B cell (primary cell): ENCODE measurements around the gene SCAF11. TPM values are rescaled to one million over a fixed set of nuclear protein-coding genes. Genes with fewer than 3 reads are reported as not detected.

Experiments used
- ATAC-seq: fragments of 200-7000 bp; cut with Tn5 transposase; one replicate; pipeline ENCODE4 v1.10.0; 2021; ENCODE audit warnings: low read depth, mild to moderate bottlenecking, moderate number of reproducible peaks, moderate library complexity
- CTCF ChIA-PET: fragments of 350-600 bp; sonication (Branson Sonifier 250); formaldehyde crosslinking; loops from one replicate; lab custom pipeline; 2021; ENCODE audit warnings: antibody characterized with exemption, inconsistent platforms; lab: Charles Lee
- POLR2A ChIA-PET: fragments of 350-600 bp; sonication (Branson Sonifier 250); formaldehyde crosslinking; loops from one replicate; lab custom pipeline; 2021; ENCODE audit warnings: antibody characterized with exemption; lab: Charles Lee
- DNase-seq: peaks from one replicate; pipeline ENCODE4 v3.0.0; 2013
- H2AFZ ChIP-seq: 2 replicates; pipeline ENCODE4 v1.6.1; 2012; ENCODE audit warnings: mild to moderate bottlenecking, low read depth, low read length; ENCODE audit not compliant: insufficient read depth, poor library complexity, severe bottlenecking
- H3K27ac ChIP-seq, 2 donors: 1 replicate in 1 of 2; 2 replicates in 1 of 2; pipeline ENCODE4 v1.5.1; 2012 to 2013; ENCODE audit warnings: low read length in 2 of 2, mild to moderate bottlenecking in 2 of 2, moderate library complexity in 1 of 2
- H3K27me3 ChIP-seq, 4 experiments: fragments of 200-600 bp in 1 of 4; sonication (generic) in 1 of 4; replicated peaks in 1 of 4; 1 replicate in 2 of 4; 2 replicates in 2 of 4; pipeline versions ENCODE4 v1.6.1 to v1.7.0; 2013 to 2016; ENCODE audit warnings: low read length in 3 of 4, mild to moderate bottlenecking in 2 of 4, mixed read lengths in 1 of 4, moderate library complexity in 1 of 4; ENCODE audit not compliant: insufficient read depth in 4 of 4, control insufficient read depth in 3 of 4; ENCODE audit errors: control extremely low read depth in 1 of 4
- H3K36me3 ChIP-seq, 2 experiments: replicated peaks in 1 of 2; 1 replicate in 1 of 2; 2 replicates in 1 of 2; pipeline versions ENCODE4 v1.6.1 to v1.7.1; 2013; ENCODE audit warnings: low read length in 1 of 2; ENCODE audit not compliant: insufficient read depth in 2 of 2, control insufficient read depth in 1 of 2; ENCODE audit errors: control extremely low read depth in 1 of 2, extremely low read depth in 1 of 2
- H3K4me1 ChIP-seq, 2 donors: fragments of 200-600 bp in 1 of 2; sonication (generic) in 1 of 2; 1 replicate in 1 of 2; 2 replicates in 1 of 2; pipeline versions ENCODE4 v1.5.1 to v1.6.1; 2013 to 2017; ENCODE audit warnings: low read length in 2 of 2; ENCODE audit not compliant: control insufficient read depth in 2 of 2, insufficient read depth in 2 of 2
- H3K4me2 ChIP-seq: replicated peaks from 2 replicates; pipeline ENCODE3; 2012; ENCODE audit warnings: mild to moderate bottlenecking, low read depth, low read length; ENCODE audit not compliant: poor library complexity, severe bottlenecking
- H3K4me3 ChIP-seq, 5 experiments: fragments of 200-600 bp in 1 of 5; sonication (generic) in 1 of 5; 1 replicate in 3 of 5; 2 replicates in 2 of 5; pipeline versions ENCODE4 v1.5.1 to v1.7.0; 2011 to 2016; ENCODE audit warnings: low read length in 4 of 5, mild to moderate bottlenecking in 4 of 5, low read depth in 2 of 5, control low read depth in 1 of 5, moderate library complexity in 1 of 5; ENCODE audit not compliant: insufficient read depth in 1 of 5; ENCODE audit errors: control extremely low read depth in 1 of 5, extremely low read depth in 1 of 5
- H3K79me2 ChIP-seq: fragments of 200-600 bp; sonication (generic); one replicate; pipeline ENCODE4 v1.6.0; 2016; ENCODE audit warnings: low read length; ENCODE audit not compliant: control insufficient read depth, insufficient read depth
- H3K9ac ChIP-seq: fragments of 200-600 bp; sonication (generic); 2 replicates; pipeline ENCODE4 v1.6.1; 2017; ENCODE audit warnings: mild to moderate bottlenecking, low read length, moderate library complexity
- H3K9me3 ChIP-seq, 3 donors: one replicate each; pipeline versions ENCODE4 v1.6.1 to v1.7.1; 2013; ENCODE audit warnings: low read length in 2 of 3; ENCODE audit not compliant: control insufficient read depth in 2 of 3, insufficient read depth in 1 of 3; ENCODE audit errors: control extremely low read depth in 1 of 3
- H4K20me1 ChIP-seq: 2 replicates; pipeline ENCODE4 v1.6.0; 2012; ENCODE audit warnings: mild to moderate bottlenecking, low read length; ENCODE audit not compliant: insufficient read depth, control insufficient read depth, poor library complexity, severe bottlenecking
- H3K27ac Mint-ChIP-seq: one replicate; pipeline ENCODE4 v1.8.0; 2021; ENCODE audit warnings: mixed read lengths
- H3K27me3 Mint-ChIP-seq: one replicate; pipeline ENCODE4 v1.8.0; 2021; ENCODE audit warnings: mixed read lengths
- H3K4me1 Mint-ChIP-seq: one replicate; pipeline ENCODE4 v1.8.0; 2021; ENCODE audit warnings: mixed read lengths
- H3K4me3 Mint-ChIP-seq: one replicate; pipeline ENCODE4 v1.8.0; 2021; ENCODE audit warnings: mixed read lengths
- H3K9me3 Mint-ChIP-seq: one replicate; pipeline ENCODE4 v1.8.0; 2022; ENCODE audit warnings: mixed read lengths; ENCODE audit not compliant: insufficient read depth
- EZH2 ChIP-seq: IDR thresholded peaks from 2 replicates; pipeline ENCODE4 v1.6.1; 2012; ENCODE audit warnings: borderline replicate concordance, low read depth, mild to moderate bottlenecking, moderate library complexity, low read length; ENCODE audit not compliant: insufficient read depth, poor library complexity, severe bottlenecking
- WGBS: methylation state at CpG from one replicate; pipeline ENCODE4 v1.1.5; 2013; ENCODE audit warnings: missing lambda C conversion rate; ENCODE audit not compliant: insufficient coverage; 5-methylcytosine and 5-hydroxymethylcytosine counted together
- intact Hi-C: fragments of 100-400 bp; cut with micrococcal nuclease; formaldehyde crosslinking; loops from one replicate; pipeline ENCODE4 v1.10.0; 2022
- polyA plus RNA-seq: library from polyadenylated mRNA; depleted of rRNA; stranded (reverse); fragments of >200 nt; gene quantifications from 2 replicates; pipeline ENCODE4 v1.2.3, GENCODE V29; 2012
- total RNA-seq, 2 donors: library from RNA; stranded (reverse); fragments of 120-200 nt in 1 of 2; gene quantifications; 1 replicate in 1 of 2; 2 replicates in 1 of 2; pipeline versions ENCODE4 v1.2.3 to v1.2.4, GENCODE V29; 2013 to 2022
- TF ChIP-seq, protein P1 (sequence below): fragments of 200-600 bp; IDR thresholded peaks from one replicate; pipeline ENCODE4 v1.8.0; 2022; ENCODE audit warnings: antibody characterized with exemption, mild to moderate bottlenecking

Gene SCAF11
- total and polyA plus RNA-seq, 2 donors (not counting 1 experiment from before 2014, with no cell fraction given), result 76.1 to 247 TPM

DNA sequence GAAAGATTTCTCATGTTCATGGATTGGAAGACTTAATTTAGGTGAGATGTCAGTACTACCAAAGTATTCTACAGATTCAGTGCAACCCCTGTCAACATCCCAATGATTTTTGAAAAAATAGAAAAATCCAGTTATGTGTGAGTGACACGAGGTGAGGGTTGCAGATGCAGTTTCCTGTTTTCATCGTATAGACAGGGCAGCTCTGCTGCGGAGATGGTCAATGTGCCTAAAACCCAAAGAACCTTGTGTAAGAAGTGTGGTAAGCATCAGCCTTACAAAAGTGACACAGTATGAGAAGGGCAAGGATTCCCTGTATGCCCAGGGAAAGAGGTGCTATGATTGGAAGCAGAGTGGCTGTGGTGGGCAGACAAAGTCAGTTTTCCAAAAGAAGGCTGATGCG lies 94.4 kb downstream of the SCAF11 start:
- no peak overlapping the region for H3K27ac ChIP-seq
- H4K20me1 ChIP-seq, result no peaks in the 10 kb centered on the region
- H2AFZ ChIP-seq, result no peak overlapping the region
- H3K4me2 ChIP-seq, result no peak overlapping the region
- peaks cover 4% of the 10 kb centered on the region for H3K9me3 Mint-ChIP-seq
- H3K36me3 ChIP-seq, result peaks cover 13 to 40% of the 10 kb centered on the region in 2 experiments
- H3K79me2 ChIP-seq, result no peaks in the 10 kb centered on the region
- no peaks in the 10 kb centered on the region for H3K27me3 ChIP-seq
- WGBS, result 97% methylated on average over 3 of the region's 4 CpGs
- no peaks in the 10 kb centered on the region for H3K27me3 Mint-ChIP-seq
- ChIA-PET POLR2A (no interaction called here), CTCF (no interaction called here)
- TF ChIP-seq, protein P1, sequence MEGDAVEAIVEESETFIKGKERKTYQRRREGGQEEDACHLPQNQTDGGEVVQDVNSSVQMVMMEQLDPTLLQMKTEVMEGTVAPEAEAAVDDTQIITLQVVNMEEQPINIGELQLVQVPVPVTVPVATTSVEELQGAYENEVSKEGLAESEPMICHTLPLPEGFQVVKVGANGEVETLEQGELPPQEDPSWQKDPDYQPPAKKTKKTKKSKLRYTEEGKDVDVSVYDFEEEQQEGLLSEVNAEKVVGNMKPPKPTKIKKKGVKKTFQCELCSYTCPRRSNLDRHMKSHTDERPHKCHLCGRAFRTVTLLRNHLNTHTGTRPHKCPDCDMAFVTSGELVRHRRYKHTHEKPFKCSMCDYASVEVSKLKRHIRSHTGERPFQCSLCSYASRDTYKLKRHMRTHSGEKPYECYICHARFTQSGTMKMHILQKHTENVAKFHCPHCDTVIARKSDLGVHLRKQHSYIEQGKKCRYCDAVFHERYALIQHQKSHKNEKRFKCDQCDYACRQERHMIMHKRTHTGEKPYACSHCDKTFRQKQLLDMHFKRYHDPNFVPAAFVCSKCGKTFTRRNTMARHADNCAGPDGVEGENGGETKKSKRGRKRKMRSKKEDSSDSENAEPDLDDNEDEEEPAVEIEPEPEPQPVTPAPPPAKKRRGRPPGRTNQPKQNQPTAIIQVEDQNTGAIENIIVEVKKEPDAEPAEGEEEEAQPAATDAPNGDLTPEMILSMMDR, result no peak
- no peak for TF ChIP-seq EZH2
- no peak for ATAC-seq
- intact Hi-C loops, result loop anchor here (10.0 kb wide), 1 partner anchor 351 kb away; no protein-coding TSS in a partner anchor
- H3K9me3 ChIP-seq, result peaks cover 0 to 9% (median 1%) of the 10 kb centered on the region in 3 donors
- peaks cover 1% of the 10 kb centered on the region for H3K4me1 Mint-ChIP-seq
- H3K27ac Mint-ChIP-seq, result no peak overlapping the region
- H3K4me3 ChIP-seq, result no peak overlapping the region
- no peak overlapping the region for H3K4me3 Mint-ChIP-seq
- no peaks in the 10 kb centered on the region for H3K4me1 ChIP-seq
- DNase-seq, result no peak
- no peak overlapping the region for H3K9ac ChIP-seq

DNA sequence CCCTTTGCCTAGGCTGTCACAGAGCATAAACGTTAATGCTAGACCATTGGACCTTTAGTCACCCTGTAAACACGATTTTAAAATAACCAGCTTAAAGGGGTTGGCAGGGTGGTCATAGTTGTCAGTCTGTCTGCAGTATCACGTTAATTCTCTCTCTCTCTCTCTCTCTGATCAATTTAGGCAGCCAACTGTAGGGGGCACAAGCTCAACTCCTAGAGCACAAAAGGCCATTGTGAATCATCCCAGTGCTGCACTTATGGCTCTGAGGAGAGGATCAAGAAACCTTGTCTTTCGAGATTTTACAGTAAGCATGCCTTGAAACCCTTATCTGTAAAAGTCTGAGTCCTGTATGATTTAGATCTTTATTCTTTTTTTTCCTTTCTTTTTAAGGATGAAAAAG lies 97.1 kb downstream of the SCAF11 start:
- H3K9me3 Mint-ChIP-seq, result peaks cover 3% of the 10 kb centered on the region
- H3K4me3 ChIP-seq, result no peak overlapping the region
- no peaks in the 10 kb centered on the region for H3K27me3 Mint-ChIP-seq
- no peak overlapping the region for H3K27ac Mint-ChIP-seq
- ATAC-seq (no peak), DNase-seq (no peak)
- H3K36me3 ChIP-seq, result peaks cover 12 to 36% of the 10 kb centered on the region in 2 experiments
- H3K9me3 ChIP-seq, result peaks cover 0 to 3% (median 1%) of the 10 kb centered on the region in 3 donors
- no peak overlapping the region for H3K4me2 ChIP-seq
- H3K27ac ChIP-seq, result no peak overlapping the region
- 100% methylated on average over 1 of the region's 4 CpGs for WGBS
- ChIA-PET POLR2A (no interaction called here), CTCF (interaction anchor here (1.4 kb wide), 1 partner anchor 9 kb away, joined by 3 read pairs; no protein-coding TSS in a partner anchor)
- H4K20me1 ChIP-seq, result no peaks in the 10 kb centered on the region
- intact Hi-C loops, result loop anchor here (10.0 kb wide), 1 partner anchor 348 kb away; no protein-coding TSS in a partner anchor
- H3K79me2 ChIP-seq, result no peaks in the 10 kb centered on the region
- no peaks in the 10 kb centered on the region for H3K4me1 ChIP-seq
- no peak for TF ChIP-seq EZH2
- TF ChIP-seq, protein P1, result peak; percentile 14
- H3K9ac ChIP-seq, result no peak overlapping the region
- H3K4me3 Mint-ChIP-seq, result no peak overlapping the region
- no peak overlapping the region for H2AFZ ChIP-seq
- no peaks in the 10 kb centered on the region for H3K27me3 ChIP-seq
- H3K4me1 Mint-ChIP-seq, result peaks cover 1% of the 10 kb centered on the region
